ENCODE results near the gene USP44.
A peak's percentile ranks its signal among the peaks of the same experiment; 100 is the strongest.

DNA sequence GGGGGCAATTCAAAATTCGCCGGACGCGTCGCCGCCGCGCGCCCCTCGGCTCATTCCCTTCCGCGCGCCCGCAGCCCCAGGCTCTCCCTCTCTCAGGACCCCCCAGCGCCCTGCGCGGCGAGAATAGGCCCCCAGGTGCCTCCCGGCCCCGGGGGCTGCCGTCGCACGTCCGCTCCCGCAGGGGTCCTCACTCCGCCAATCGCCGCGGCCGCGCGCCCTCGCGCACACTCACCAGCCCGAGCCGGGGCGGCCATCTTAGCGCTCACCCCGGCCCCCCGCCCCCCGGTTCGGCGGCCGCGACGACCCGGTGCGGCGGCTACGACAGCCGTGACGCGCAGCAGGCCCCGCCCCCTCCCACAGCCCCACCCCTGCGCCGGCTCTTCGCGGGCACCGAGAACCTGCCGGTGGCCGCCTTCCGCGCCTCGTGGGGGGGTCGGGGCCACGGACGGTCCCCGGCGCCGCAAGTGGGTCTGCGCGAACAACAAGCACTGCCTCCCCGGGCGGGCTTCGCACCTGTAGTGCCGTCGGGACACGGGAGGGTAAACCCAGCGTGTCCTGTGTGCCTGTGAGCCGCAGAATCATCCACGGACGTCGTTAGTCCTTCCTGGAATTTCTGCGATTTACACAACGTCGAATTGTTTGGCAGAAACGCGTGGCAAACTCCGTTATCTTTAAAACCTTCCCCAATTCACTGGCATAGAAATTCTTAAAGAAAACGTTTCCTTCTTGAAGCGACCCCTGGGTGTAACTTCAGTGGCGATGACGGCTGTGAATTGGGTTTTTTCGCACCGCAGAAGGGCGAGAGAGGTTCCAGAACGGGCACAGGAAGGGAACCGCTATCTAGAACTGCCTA, 2.5 kb downstream of the USP44 start:
- TF ChIP-seq, protein P1, sequence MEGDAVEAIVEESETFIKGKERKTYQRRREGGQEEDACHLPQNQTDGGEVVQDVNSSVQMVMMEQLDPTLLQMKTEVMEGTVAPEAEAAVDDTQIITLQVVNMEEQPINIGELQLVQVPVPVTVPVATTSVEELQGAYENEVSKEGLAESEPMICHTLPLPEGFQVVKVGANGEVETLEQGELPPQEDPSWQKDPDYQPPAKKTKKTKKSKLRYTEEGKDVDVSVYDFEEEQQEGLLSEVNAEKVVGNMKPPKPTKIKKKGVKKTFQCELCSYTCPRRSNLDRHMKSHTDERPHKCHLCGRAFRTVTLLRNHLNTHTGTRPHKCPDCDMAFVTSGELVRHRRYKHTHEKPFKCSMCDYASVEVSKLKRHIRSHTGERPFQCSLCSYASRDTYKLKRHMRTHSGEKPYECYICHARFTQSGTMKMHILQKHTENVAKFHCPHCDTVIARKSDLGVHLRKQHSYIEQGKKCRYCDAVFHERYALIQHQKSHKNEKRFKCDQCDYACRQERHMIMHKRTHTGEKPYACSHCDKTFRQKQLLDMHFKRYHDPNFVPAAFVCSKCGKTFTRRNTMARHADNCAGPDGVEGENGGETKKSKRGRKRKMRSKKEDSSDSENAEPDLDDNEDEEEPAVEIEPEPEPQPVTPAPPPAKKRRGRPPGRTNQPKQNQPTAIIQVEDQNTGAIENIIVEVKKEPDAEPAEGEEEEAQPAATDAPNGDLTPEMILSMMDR (IDR thresholded peaks at IDR 0.05): no peak
- TF ChIP-seq POLR2A (IDR thresholded peaks at IDR 0.05): peak; percentile 42 to 64

Data from adrenal gland (tissue), 5 donors.